ENCODE measurements around the gene RAB29. TPM values are rescaled to one million over a fixed set of nuclear protein-coding genes. Genes with fewer than 3 reads are reported as not detected.

Gene RAB29
- total and polyA plus RNA-seq, 9 of the 15 experiments (the other 6 are each of a cell fraction or from before 2014, with no cell fraction given) = 6.3 to 17.6 (median 8.0) TPM

DNA sequence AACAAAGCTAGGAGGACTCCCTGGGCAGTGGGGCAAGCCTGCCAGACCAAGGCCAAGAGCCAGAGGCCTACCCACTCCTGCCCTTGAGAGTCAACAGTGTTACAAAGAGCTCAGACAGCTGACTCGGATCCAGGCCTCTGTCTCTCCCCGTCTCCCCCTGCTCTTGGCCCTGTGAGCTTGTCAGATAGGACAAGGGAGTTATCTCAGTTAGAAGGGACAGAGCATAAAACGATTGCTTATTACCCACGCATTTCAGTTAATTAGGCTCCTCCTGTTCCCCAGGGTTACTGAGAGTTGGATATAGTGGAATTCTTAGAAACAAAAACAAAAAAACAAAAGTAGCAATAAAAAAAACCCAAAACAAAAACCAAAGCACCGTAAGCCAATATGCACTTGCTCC, 36.4 kb upstream of the RAB29 start (continued):
- TF ChIP-seq, protein P1, sequence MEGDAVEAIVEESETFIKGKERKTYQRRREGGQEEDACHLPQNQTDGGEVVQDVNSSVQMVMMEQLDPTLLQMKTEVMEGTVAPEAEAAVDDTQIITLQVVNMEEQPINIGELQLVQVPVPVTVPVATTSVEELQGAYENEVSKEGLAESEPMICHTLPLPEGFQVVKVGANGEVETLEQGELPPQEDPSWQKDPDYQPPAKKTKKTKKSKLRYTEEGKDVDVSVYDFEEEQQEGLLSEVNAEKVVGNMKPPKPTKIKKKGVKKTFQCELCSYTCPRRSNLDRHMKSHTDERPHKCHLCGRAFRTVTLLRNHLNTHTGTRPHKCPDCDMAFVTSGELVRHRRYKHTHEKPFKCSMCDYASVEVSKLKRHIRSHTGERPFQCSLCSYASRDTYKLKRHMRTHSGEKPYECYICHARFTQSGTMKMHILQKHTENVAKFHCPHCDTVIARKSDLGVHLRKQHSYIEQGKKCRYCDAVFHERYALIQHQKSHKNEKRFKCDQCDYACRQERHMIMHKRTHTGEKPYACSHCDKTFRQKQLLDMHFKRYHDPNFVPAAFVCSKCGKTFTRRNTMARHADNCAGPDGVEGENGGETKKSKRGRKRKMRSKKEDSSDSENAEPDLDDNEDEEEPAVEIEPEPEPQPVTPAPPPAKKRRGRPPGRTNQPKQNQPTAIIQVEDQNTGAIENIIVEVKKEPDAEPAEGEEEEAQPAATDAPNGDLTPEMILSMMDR (IDR thresholded peaks at IDR 0.05 in 2 of 3, conservative IDR thresholded peaks at IDR 0.05 in 1 of 3; ENCODE audit: insufficient read depth in 2 of 3, low read depth in 1 of 3, low read length in 3 of 3) = no peak
- TF ChIP-seq DDX20 (tag; IDR thresholded peaks at IDR 0.05; ENCODE audit: low read depth) = no peak
- TF ChIP-seq FUS (optimal IDR thresholded peaks at IDR 0.05; ENCODE audit: low read depth, low read length) = no peak
- TF ChIP-seq ZNF140 (CRISPR knock-in tag; IDR thresholded peaks at IDR 0.05) = no peak
- no peak for TF ChIP-seq ILK (tag; IDR thresholded peaks at IDR 0.05; ENCODE audit: borderline replicate concordance, low read depth)
- TF ChIP-seq SRSF7 (optimal IDR thresholded peaks at IDR 0.05; ENCODE audit: low read depth, low read length) = no peak
- no peak for TF ChIP-seq HNRNPL (IDR thresholded peaks at IDR 0.05; ENCODE audit: low read depth, low read length)
- TF ChIP-seq TSC22D4 (tag; IDR thresholded peaks at IDR 0.05) = no peak
- TF ChIP-seq FOS (IDR thresholded peaks at IDR 0.05; ENCODE audit: extremely low read depth, insufficient read length) = no peak
- no peak for TF ChIP-seq MCM5 (IDR thresholded peaks at IDR 0.05; ENCODE audit: low read depth)
- no peak for TF ChIP-seq ZNF436 (CRISPR knock-in tag; IDR thresholded peaks at IDR 0.05)
- no peak for TF ChIP-seq TBP (optimal IDR thresholded peaks at IDR 0.05; ENCODE audit: low read depth, low read length)
- peak; percentile 85 for TF ChIP-seq DPF2 (IDR thresholded peaks at IDR 0.05)
- TF ChIP-seq, protein P2, sequence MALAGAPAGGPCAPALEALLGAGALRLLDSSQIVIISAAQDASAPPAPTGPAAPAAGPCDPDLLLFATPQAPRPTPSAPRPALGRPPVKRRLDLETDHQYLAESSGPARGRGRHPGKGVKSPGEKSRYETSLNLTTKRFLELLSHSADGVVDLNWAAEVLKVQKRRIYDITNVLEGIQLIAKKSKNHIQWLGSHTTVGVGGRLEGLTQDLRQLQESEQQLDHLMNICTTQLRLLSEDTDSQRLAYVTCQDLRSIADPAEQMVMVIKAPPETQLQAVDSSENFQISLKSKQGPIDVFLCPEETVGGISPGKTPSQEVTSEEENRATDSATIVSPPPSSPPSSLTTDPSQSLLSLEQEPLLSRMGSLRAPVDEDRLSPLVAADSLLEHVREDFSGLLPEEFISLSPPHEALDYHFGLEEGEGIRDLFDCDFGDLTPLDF (CRISPR knock-in tag; IDR thresholded peaks at IDR 0.05) = no peak
- no peak for TF ChIP-seq POLR2AphosphoS2 (IDR thresholded peaks at IDR 0.05; ENCODE audit: low read length)
- peak; percentile 68 for TF ChIP-seq NCOR1 (IDR thresholded peaks at IDR 0.05)
- no peak for TF ChIP-seq CHD4 (IDR thresholded peaks at IDR 0.05; ENCODE audit: insufficient read depth, insufficient replicate concordance, low read depth, low read length, poor library complexity, severe bottlenecking)
- TF ChIP-seq, protein P3, sequence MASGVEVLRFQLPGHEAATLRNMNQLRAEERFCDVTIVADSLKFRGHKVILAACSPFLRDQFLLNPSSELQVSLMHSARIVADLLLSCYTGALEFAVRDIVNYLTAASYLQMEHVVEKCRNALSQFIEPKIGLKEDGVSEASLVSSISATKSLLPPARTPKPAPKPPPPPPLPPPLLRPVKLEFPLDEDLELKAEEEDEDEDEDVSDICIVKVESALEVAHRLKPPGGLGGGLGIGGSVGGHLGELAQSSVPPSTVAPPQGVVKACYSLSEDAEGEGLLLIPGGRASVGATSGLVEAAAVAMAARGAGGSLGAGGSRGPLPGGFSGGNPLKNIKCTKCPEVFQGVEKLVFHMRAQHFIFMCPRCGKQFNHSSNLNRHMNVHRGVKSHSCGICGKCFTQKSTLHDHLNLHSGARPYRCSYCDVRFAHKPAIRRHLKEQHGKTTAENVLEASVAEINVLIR (CRISPR knock-in tag; IDR thresholded peaks at IDR 0.05) = no peak
- TF ChIP-seq SIN3A (IDR thresholded peaks at IDR 0.05; ENCODE audit: borderline replicate concordance in 2 of 2, control insufficient read depth in 1 of 2, low read depth in 2 of 2, low read length in 2 of 2) = 0 out of 4 replicates have a peak, but pooled peaks of 1 of the 2 experiments have one; percentile 51
- TF ChIP-seq BCOR (IDR thresholded peaks at IDR 0.05) = peak; percentile 55
- TF ChIP-seq, protein P4, sequence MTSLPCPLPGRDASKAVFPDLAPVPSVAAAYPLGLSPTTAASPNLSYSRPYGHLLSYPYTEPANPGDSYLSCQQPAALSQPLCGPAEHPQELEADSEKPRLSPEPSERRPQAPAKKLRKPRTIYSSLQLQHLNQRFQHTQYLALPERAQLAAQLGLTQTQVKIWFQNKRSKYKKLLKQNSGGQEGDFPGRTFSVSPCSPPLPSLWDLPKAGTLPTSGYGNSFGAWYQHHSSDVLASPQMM (CRISPR knock-in tag; IDR thresholded peaks at IDR 0.05) = no peak
- no peak for TF ChIP-seq KLF13 (tag; IDR thresholded peaks at IDR 0.05; ENCODE audit: borderline replicate concordance, low read depth)
- no peak for TF ChIP-seq POLR2H (tag; IDR thresholded peaks at IDR 0.05; ENCODE audit: low read depth)
- TF ChIP-seq SMAD4 (CRISPR knock-in tag; conservative IDR thresholded peaks at IDR 0.05) = 0 out of 2 replicates have a peak, but pooled peaks have one; percentile 28
- TF ChIP-seq KDM2B (CRISPR knock-in tag; IDR thresholded peaks at IDR 0.05) = no peak

Measured in K562 (cell line).